ENCODE measurements around the gene USH1C. TPM values are rescaled to one million over a fixed set of nuclear protein-coding genes. Genes with fewer than 3 reads are reported as not detected.

USH1C gene
- total and polyA plus RNA-seq, 2 of the 4 experiments (the other 2 are of a cell fraction) = not detected

DNA sequence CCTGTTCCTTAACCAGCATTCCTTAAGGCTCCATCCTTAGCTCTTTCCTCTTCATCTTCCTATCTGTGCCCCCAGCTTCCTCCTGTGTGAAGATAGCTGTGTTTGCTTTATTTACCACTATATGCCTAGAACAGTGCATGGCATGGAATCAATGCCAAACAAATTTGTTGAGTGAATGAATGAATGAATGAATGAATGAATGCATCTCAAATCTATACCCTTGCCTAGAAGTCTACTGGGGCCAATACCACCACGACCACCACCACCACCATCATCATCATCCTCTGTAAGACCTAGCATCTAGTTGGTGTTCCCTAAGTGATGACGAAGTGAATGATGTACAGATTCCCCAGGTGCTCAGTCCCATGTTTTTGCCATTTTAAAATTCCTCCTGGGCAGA is 2.0 kb upstream of the USH1C start:
- Histone ChIP-seq H3K4ac (ENCODE audit: low read depth, low read length) (no peak overlapping the region), H3K36me3 (ENCODE audit: control insufficient read depth, insufficient read depth, low read length) (no peaks in the 10 kb centered on the region), H2AK9ac (replicated peaks; ENCODE audit: low read depth, low read length, poor library complexity) (no peak overlapping the region), H2AK5ac (ENCODE audit: low read depth, low read length) (no peak overlapping the region), H2BK5ac (ENCODE audit: low read depth, low read length, poor library complexity, severe bottlenecking) (no peak overlapping the region), H3K9me3 (ENCODE audit: control insufficient read depth, insufficient read depth, low read length) (no peaks in the 10 kb centered on the region), H2BK20ac (ENCODE audit: low read depth, low read length) (no peak overlapping the region), H3K9me1 (ENCODE audit: insufficient read depth, low read length) (no peaks in the 10 kb centered on the region), H3K27ac (ENCODE audit: insufficient read depth, low read length) (no peak overlapping the region), H3K4me1 (ENCODE audit: control insufficient read depth, insufficient read depth, low read length) (no peaks in the 10 kb centered on the region), H3K9ac (ENCODE audit: low read depth, low read length) (no peak overlapping the region), H3K23ac (ENCODE audit: low read depth, low read length) (no peak overlapping the region), H3K14ac (replicated peaks; ENCODE audit: low read depth, low read length) (no peak overlapping the region), H3K18ac (ENCODE audit: low read depth, low read length) (no peak overlapping the region), H3K56ac (ENCODE audit: extremely low read depth, insufficient read depth, low read length) (no peak overlapping the region), H4K8ac (ENCODE audit: low read depth in 2 of 2, low read length in 2 of 2) (no peak overlapping the region), H3K4me2 (ENCODE audit: low read depth, low read length) (no peak overlapping the region), H2AFZ (replicated peaks; ENCODE audit: low read length, poor library complexity) (no peak overlapping the region), H3K4me3 (ENCODE audit: insufficient read depth, low read depth, low read length) (no peak overlapping the region), H4K91ac (ENCODE audit: insufficient read depth, low read depth, low read length) (no peak overlapping the region), H4K20me1 (ENCODE audit: insufficient read depth, low read length) (no peaks in the 10 kb centered on the region), H3K79me1 (ENCODE audit: low read depth in 1 of 2, low read length in 2 of 2) (no peaks in the 10 kb centered on the region), H3K27me3 (ENCODE audit: control insufficient read depth, insufficient read depth, low read length) (peaks cover 18% of the 10 kb centered on the region), H2BK120ac (ENCODE audit: low read depth, low read length) (no peak overlapping the region), H2BK15ac (ENCODE audit: low read depth, low read length) (no peak overlapping the region), H4K5ac (ENCODE audit: low read depth, low read length) (no peak overlapping the region)
- no TSS peak for BruUV-seq (replicated peaks)
- whole genome bisulfite sequencing, 2 experiments (ENCODE audit: extremely low coverage in 2 of 2, insufficient read length in 1 of 2) = no CpG with 5 or more reads among the region's 2 CpGs
- TF ChIP-seq CHD1 (IDR thresholded peaks at IDR 0.05; ENCODE audit: low read depth, low read length) (no peak), POLR2A (IDR thresholded peaks at IDR 0.05; ENCODE audit: low read depth, low read length) (no peak), RCOR1 (IDR thresholded peaks at IDR 0.05; ENCODE audit: insufficient replicate concordance, low read length) (no peak), BHLHE40 (IDR thresholded peaks at IDR 0.05; ENCODE audit: low read depth, low read length) (no peak), NFE2L2 (IDR thresholded peaks at IDR 0.05; ENCODE audit: low read depth, low read length) (no peak), MAZ (IDR thresholded peaks at IDR 0.05; ENCODE audit: borderline replicate concordance, low read depth, low read length) (no peak), RAD21 (IDR thresholded peaks at IDR 0.05; ENCODE audit: low read length) (no peak), FOS (IDR thresholded peaks at IDR 0.05; ENCODE audit: low read depth, low read length) (no peak), USF2 (IDR thresholded peaks at IDR 0.05; ENCODE audit: low read depth, low read length) (no peak), RFX5 (IDR thresholded peaks at IDR 0.05; ENCODE audit: low read depth, low read length) (no peak), MXI1 (IDR thresholded peaks at IDR 0.05; ENCODE audit: borderline replicate concordance, low read depth, low read length) (no peak), SMC3 (IDR thresholded peaks at IDR 0.05; ENCODE audit: low read depth, low read length) (no peak), CEBPB (IDR thresholded peaks at IDR 0.05; ENCODE audit: low read depth, low read length) (no peak), MAFK (IDR thresholded peaks at IDR 0.05; ENCODE audit: low read depth, low read length) (no peak)
- TF ChIP-seq, protein P1, sequence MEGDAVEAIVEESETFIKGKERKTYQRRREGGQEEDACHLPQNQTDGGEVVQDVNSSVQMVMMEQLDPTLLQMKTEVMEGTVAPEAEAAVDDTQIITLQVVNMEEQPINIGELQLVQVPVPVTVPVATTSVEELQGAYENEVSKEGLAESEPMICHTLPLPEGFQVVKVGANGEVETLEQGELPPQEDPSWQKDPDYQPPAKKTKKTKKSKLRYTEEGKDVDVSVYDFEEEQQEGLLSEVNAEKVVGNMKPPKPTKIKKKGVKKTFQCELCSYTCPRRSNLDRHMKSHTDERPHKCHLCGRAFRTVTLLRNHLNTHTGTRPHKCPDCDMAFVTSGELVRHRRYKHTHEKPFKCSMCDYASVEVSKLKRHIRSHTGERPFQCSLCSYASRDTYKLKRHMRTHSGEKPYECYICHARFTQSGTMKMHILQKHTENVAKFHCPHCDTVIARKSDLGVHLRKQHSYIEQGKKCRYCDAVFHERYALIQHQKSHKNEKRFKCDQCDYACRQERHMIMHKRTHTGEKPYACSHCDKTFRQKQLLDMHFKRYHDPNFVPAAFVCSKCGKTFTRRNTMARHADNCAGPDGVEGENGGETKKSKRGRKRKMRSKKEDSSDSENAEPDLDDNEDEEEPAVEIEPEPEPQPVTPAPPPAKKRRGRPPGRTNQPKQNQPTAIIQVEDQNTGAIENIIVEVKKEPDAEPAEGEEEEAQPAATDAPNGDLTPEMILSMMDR (conservative IDR thresholded peaks at IDR 0.05; ENCODE audit: low read depth, low read length) = no peak
- TF ChIP-seq, protein P2, sequence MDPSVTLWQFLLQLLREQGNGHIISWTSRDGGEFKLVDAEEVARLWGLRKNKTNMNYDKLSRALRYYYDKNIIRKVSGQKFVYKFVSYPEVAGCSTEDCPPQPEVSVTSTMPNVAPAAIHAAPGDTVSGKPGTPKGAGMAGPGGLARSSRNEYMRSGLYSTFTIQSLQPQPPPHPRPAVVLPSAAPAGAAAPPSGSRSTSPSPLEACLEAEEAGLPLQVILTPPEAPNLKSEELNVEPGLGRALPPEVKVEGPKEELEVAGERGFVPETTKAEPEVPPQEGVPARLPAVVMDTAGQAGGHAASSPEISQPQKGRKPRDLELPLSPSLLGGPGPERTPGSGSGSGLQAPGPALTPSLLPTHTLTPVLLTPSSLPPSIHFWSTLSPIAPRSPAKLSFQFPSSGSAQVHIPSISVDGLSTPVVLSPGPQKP (IDR thresholded peaks at IDR 0.05; ENCODE audit: borderline replicate concordance, low read depth, low read length) = no peak
- intact Hi-C loops (cut with micrococcal nuclease) (no loop called here), dilution Hi-C loops (cut with HindIII; ENCODE audit: low sequenced_read_pairs, unreplicated experiment) (no loop called here), in situ Hi-C loops (cut with MboI; ENCODE audit: low sequenced_read_pairs) (no loop called here)
- ChIA-PET CTCF (no interaction called here), POLR2A (ENCODE audit: unreplicated experiment) (no interaction called here)
- DNase-seq (no peak), ATAC-seq (ENCODE audit: low read depth) (no peak)

All from IMR-90 (cell line).